Heart left ventricle (tissue), 16 donors: ENCODE data around the gene POU5F1. TPM values are rescaled to one million over a fixed set of nuclear protein-coding genes. Genes with fewer than 3 reads are reported as not detected.

Source experiments
- ATAC-seq, 4 donors: fragments of 200-7000 bp; cut with Tn5 transposase; one replicate each; pipeline ENCODE4 v1.9.1; 2020 to 2022; ENCODE audit warnings: moderate library complexity in 4 of 4, mild to moderate bottlenecking in 3 of 4, moderate number of reproducible peaks in 1 of 4
- DNase-seq, 5 donors: peaks; one replicate each; pipeline ENCODE4 v3.0.0-alpha.2; 2020
- H3K27ac ChIP-seq, 12 donors: fragments of 200-600 bp; sonication (generic) in 4 of 12; one replicate each; pipeline versions ENCODE4 v1.5.0 to v1.8.0; 2016 to 2022; ENCODE audit warnings: mild to moderate bottlenecking in 2 of 12
- H3K27me3 ChIP-seq, 9 donors: fragments of 200-600 bp; sonication (generic) in 2 of 9; one replicate each; pipeline versions ENCODE4 v1.5.1 to v1.8.0; 2016 to 2022; ENCODE audit warnings: mild to moderate bottlenecking in 3 of 9
- H3K36me3 ChIP-seq, 9 donors: fragments of 200-600 bp; sonication (generic) in 2 of 9; one replicate each; pipeline versions ENCODE4 v1.5.0 to v1.8.0; 2018 to 2022; ENCODE audit warnings: mild to moderate bottlenecking in 2 of 9
- H3K4me1 ChIP-seq, 12 donors: fragments of 200-600 bp; sonication (generic) in 4 of 12; one replicate each; pipeline versions ENCODE4 v1.5.0 to v1.8.0; 2016 to 2022; ENCODE audit warnings: mild to moderate bottlenecking in 3 of 12
- H3K4me3 ChIP-seq, 12 donors: fragments of 200-600 bp; sonication (generic) in 4 of 12; one replicate each; pipeline versions ENCODE4 v1.5.0 to v1.8.0; 2017 to 2022; ENCODE audit warnings: mild to moderate bottlenecking in 9 of 12, moderate library complexity in 4 of 12
- H3K9me3 ChIP-seq, 12 donors: fragments of 200-600 bp; sonication (generic) in 4 of 12; one replicate each; pipeline versions ENCODE4 v1.5.0 to v1.8.0; 2016 to 2022; ENCODE audit warnings: mild to moderate bottlenecking in 1 of 12
- CTCF ChIP-seq, 12 donors: fragments of 200-600 bp; sonication (generic) in 4 of 12; IDR thresholded peaks; one replicate each; pipeline versions ENCODE4 v1.5.0 to v1.8.0; 2018 to 2022; ENCODE audit warnings: antibody characterized with exemption in 12 of 12, mild to moderate bottlenecking in 5 of 12
- POLR2A ChIP-seq, 2 donors: fragments of 450-650 bp; IDR thresholded peaks; one replicate each; pipeline ENCODE4 v1.6.1; 2017; ENCODE audit warnings: antibody characterized with exemption in 2 of 2, mild to moderate bottlenecking in 2 of 2, moderate library complexity in 2 of 2
- whole genome bisulfite sequencing, 4 donors: extraction: QIAGEN DNeasy Blood & Tissue Kit in 2 of 4; methylation state at CpG; one replicate each; pipeline versions ENCODE4 v1.1.5 to v1.1.7; 2013 to 2018; 5-methylcytosine and 5-hydroxymethylcytosine counted together
- intact Hi-C, 10 donors: fragments of 100-400 bp; cut with DNase I; formaldehyde crosslinking; loops; one replicate each; pipeline versions ENCODE4 v1.11.1 to v1.14.2; 2022
- polyA plus RNA-seq, 2 donors: library from polyadenylated mRNA; stranded (reverse); fragments of 200-250 nt; gene quantifications; one replicate each; pipeline ENCODE4 v1.2.3, GENCODE V29; 2013
- total RNA-seq, 9 donors: library from RNA; depleted of rRNA in 2 of 9; stranded (reverse); fragments of >200 nt in 2 of 9; fragmentation: NEBNext Ultra II Directional in 3 of 9; extraction: Animal tissue kit (Norgen Biotek cat#: 25700) in 3 of 9; gene quantifications; one replicate each; pipeline versions ENCODE4 v1.1.0 to v1.2.4, GENCODE V29; 2016 to 2023
- donor health status: ischemic (EF 13 %, LVEDD 7.1; RV severe dilation, severe dysfunction).
- donor health status: healthy with polysubstance abuse.
- donor health status: DM: no; HTN: yes; CAD: no.
- donor health status: DM: no; HTN: no; CAD: no.
- donor health status: ischemic (EF 25% LVEDD 6.9; RV normal size, moderate dysfunction).
- donor health status: ischemic (EF 25% LVEDD 5.7; RV mildly dilated, moderate dysfunction).
- donor health status: healthy.
- donor health status: DM: yes; HTN: yes; CAD: no.
- donor health status: ischemic (EF 35%, LVEDD 5.7; RV mildly dilated, moderate dysfunction).
- donor health status: nonischemic (EF 11% LVEDD 7.7; RV severe dilation, severe dysfunction).
- donor health status: DM: yes; HTN: yes; CAD: no.
- donor health status: PGD.
- donor health status: ischemic (EF 29% LVEDD 5.4; RV normal size, mild dysfunction).
- donor health status: nonischemic (EF 23%, LVEDD 6.1; RV moderate dilation, normal function).

Gene POU5F1
- total and polyA plus RNA-seq, 11 donors: 0.16 to 1.3 (median 0.52) TPM; not detected in 1

DNA sequence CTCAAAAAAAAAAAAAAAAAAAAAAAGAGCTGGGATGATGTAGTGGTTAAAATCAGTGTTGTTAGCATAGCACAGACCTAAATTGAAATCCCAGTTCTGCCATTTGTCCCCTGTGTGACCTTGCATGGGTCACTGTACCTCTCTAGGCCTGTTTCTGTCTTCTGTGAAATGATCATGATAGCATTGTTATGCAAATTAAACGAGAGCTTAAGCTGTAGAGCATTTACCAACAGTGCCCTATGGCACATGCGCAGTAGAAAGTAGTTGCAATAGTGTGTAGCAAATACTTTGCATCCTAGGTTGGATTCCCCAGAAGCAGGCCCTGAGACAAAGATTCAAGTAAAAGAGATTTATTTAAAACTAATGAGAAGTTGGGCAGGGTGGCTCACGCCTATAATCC, 38.9 kb downstream of the POU5F1 start:
- intact Hi-C loops: loop anchor here in 1 of 10 donors (10.0 kb wide), 1 partner anchor 143 kb away; the partner anchor contains the start of gene HLA-C

DNA sequence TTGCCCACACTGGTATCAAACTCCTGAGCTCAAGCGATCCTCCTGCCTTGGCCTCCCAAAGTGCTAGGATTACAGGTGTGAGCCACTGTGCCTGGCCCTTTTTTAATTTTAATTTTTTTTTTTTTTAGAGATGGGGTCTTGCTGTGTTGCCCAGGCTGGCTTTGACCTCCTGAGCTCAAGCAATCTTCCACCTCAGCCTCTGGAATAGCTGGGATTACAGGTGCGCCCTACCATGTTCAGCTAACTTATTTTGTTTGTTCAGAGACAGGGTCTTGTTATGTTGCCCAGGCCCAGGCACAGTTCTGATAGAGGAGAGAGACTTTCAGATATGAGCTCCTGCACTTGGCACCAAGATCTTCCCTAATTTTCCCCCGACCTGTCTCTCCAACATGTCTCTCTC, 39.7 kb downstream of the POU5F1 start:
- Histone ChIP-seq H3K4me3 (no peak overlapping the region), H3K27ac (no peak overlapping the region), H3K9me3 (no peaks in the 10 kb centered on the region), H3K36me3 (no peaks in the 10 kb centered on the region), H3K27me3 (no peaks in the 10 kb centered on the region), H3K4me1 (peaks cover 0 to 26% (median 13%) of the 10 kb centered on the region in 12 donors)
- no peak for DNase-seq
- intact Hi-C loops: loop anchor here in 1 of 10 donors (10.0 kb wide), 1 partner anchor 144 kb away; the partner anchor contains the start of gene HLA-C
- no peak for ATAC-seq
- no peak for TF ChIP-seq POLR2A (IDR thresholded peaks at IDR 0.05)
- no peak for TF ChIP-seq CTCF (IDR thresholded peaks at IDR 0.05)
- 92 to 98% (median 96%) methylated on average over 3 of the region's 3 CpGs for WGBS, 4 donors

More for the DNA sequence above, 38.9 kb downstream of the POU5F1 start:
- no peak overlapping the region for H3K27ac ChIP-seq
- TF ChIP-seq CTCF (IDR thresholded peaks at IDR 0.05) (no peak), POLR2A (IDR thresholded peaks at IDR 0.05) (no peak)
- ATAC-seq (no peak), DNase-seq (no peak)
- H3K4me3 ChIP-seq: no peak overlapping the region
- 77 to 92% (median 87%) methylated on average over 3 of the region's 3 CpGs for WGBS, 4 donors
- no peaks in the 10 kb centered on the region for H3K9me3 ChIP-seq
- H3K36me3 ChIP-seq: no peaks in the 10 kb centered on the region
- peaks cover 0 to 17% (median 5%) of the 10 kb centered on the region in 12 donors for H3K4me1 ChIP-seq
- no peaks in the 10 kb centered on the region for H3K27me3 ChIP-seq

DNA sequence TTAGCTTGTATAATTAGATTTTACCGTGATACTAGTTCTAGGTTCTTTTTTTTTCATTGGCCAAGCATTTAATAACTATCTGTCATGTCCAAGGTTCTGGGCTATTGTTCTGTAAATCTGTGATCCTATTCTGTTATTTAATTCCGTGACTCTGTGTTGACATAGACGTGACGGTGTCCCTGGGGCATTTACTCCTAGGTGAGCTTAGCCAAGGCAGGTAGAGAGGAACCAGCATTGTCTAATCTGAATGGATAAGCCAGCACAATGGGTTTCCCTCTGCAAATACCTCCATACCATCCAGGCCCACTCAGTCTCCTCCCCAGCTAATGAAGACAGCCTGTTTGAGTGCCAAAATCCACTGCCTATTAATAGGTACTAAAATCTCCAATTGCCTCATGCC, 41.4 kb downstream of the POU5F1 start:
- Histone ChIP-seq H3K27me3 (no peaks in the 10 kb centered on the region), H3K27ac (no peak overlapping the region), H3K36me3 (no peaks in the 10 kb centered on the region), H3K9me3 (no peaks in the 10 kb centered on the region), H3K4me1 (peaks cover 4 to 41% (median 22%) of the 10 kb centered on the region in 12 donors), H3K4me3 (no peak overlapping the region)
- ATAC-seq (no peak), DNase-seq (no peak)
- TF ChIP-seq POLR2A (IDR thresholded peaks at IDR 0.05) (no peak), CTCF (IDR thresholded peaks at IDR 0.05) (no peak)
- WGBS, 4 donors: 58 to 70% (median 60%) methylated on average over 4 of the region's 4 CpGs
- intact Hi-C loops: loop anchor here in 1 of 10 donors (5.0 kb wide), 1 partner anchor 42 kb away; no protein-coding TSS in a partner anchor

GRCh38 chr6:31128093-31128676, 42.3 kb downstream of the POU5F1 start:
- TF ChIP-seq POLR2A (IDR thresholded peaks at IDR 0.05) (no peak), CTCF (IDR thresholded peaks at IDR 0.05) (peak; percentile 75 to 93 (median 85))
- Histone ChIP-seq H3K4me1 (peaks cover 4 to 47% (median 29%) of the 10 kb centered on the region in 12 donors), H3K4me3 (no peak overlapping the region), H3K27me3 (no peaks in the 10 kb centered on the region), H3K9me3 (no peaks in the 10 kb centered on the region), H3K27ac (no peak overlapping the region), H3K36me3 (no peaks in the 10 kb centered on the region)
- DNase-seq (peak in 3 of 5 donors; percentile 39 to 57 (median 52)), ATAC-seq (peak in 1 of 4 donors; percentile 21)
- 7 to 17% (median 13%) methylated on average over 8 of the region's 8 CpGs for WGBS, 4 donors
- intact Hi-C loops: loop anchor here in 1 of 10 donors (5.0 kb wide), 1 partner anchor 41 kb away; no protein-coding TSS in a partner anchor
